ENCODE measurements around the gene MAF. TPM values are rescaled to one million over a fixed set of nuclear protein-coding genes. Genes with fewer than 3 reads are reported as not detected.

MAF gene
- total RNA-seq, 1 experiment from 2014 or later: not detected

- BruUV-seq (replicated peaks): no TSS peak
Observed at GRCh38 chr16:79640513-79641360, 40.2 kb upstream of the MAF start.

GRCh38 chr16:79639576-79640311, 39.2 kb upstream of the MAF start:
- CTCF ChIA-PET: no interaction called here
- H2AFZ ChIP-seq: no peak overlapping the region
- intact Hi-C loops (cut with micrococcal nuclease; ENCODE audit: unreplicated experiment): no loop called here
- BruUV-seq (replicated peaks): no TSS peak
- DNase-seq: peak in 1 of 2 experiments; percentile 63
- H3K36me3 ChIP-seq (ENCODE audit: low read depth): no peaks in the 10 kb centered on the region
- POLR2A ChIA-PET (ENCODE audit: unreplicated experiment): no interaction called here
- no peak overlapping the region for H3K4me3 ChIP-seq
- no peaks in the 10 kb centered on the region for H3K79me2 ChIP-seq (ENCODE audit: low read depth)
- H3F3A ChIP-seq (ENCODE audit: insufficient read depth, low read depth): no peaks in the 10 kb centered on the region
- no peaks in the 10 kb centered on the region for H4K20me1 ChIP-seq (ENCODE audit: insufficient read depth)
- peaks cover 36% of the 10 kb centered on the region for H3K27me3 ChIP-seq (ENCODE audit: insufficient read depth, low read depth)
- TF ChIP-seq CTCF (conservative IDR thresholded peaks at IDR 0.05) (no peak), EZH2 (IDR thresholded peaks at IDR 0.05; ENCODE audit: low read depth) (no peak)
- no peaks in the 10 kb centered on the region for H3K9me3 ChIP-seq (ENCODE audit: insufficient read depth, low read depth)
- H3K27ac ChIP-seq: no peak overlapping the region
- no peak overlapping the region; the same call in 1 of the 2 replicates for H3K4me2 ChIP-seq
- H3K9me2 ChIP-seq (ENCODE audit: insufficient read depth): no peaks in the 10 kb centered on the region
- H3K4me1 ChIP-seq (replicated peaks; ENCODE audit: insufficient read depth): no peaks in the 10 kb centered on the region

More at GRCh38 chr16:79640513-79641360, 40.2 kb upstream of the MAF start:
- no peaks in the 10 kb centered on the region for H4K20me1 ChIP-seq (ENCODE audit: insufficient read depth)
- no peaks in the 10 kb centered on the region for H3F3A ChIP-seq (ENCODE audit: insufficient read depth, low read depth)
- no peak for DNase-seq
- CTCF ChIA-PET: no interaction called here
- H3K4me1 ChIP-seq (replicated peaks; ENCODE audit: insufficient read depth): no peaks in the 10 kb centered on the region
- no peaks in the 10 kb centered on the region for H3K36me3 ChIP-seq (ENCODE audit: low read depth)
- TF ChIP-seq CTCF (conservative IDR thresholded peaks at IDR 0.05): no peak
- no peak for TF ChIP-seq EZH2 (IDR thresholded peaks at IDR 0.05; ENCODE audit: low read depth)
- POLR2A ChIA-PET (ENCODE audit: unreplicated experiment): no interaction called here
- H3K27me3 ChIP-seq (ENCODE audit: insufficient read depth, low read depth): peaks cover 42% of the 10 kb centered on the region
- H3K79me2 ChIP-seq (ENCODE audit: low read depth): no peaks in the 10 kb centered on the region
- H3K9me3 ChIP-seq (ENCODE audit: insufficient read depth, low read depth): no peaks in the 10 kb centered on the region
- H2AFZ ChIP-seq: no peak overlapping the region
- H3K4me3 ChIP-seq: no peak overlapping the region
- H3K4me2 ChIP-seq: no peak overlapping the region
- intact Hi-C loops (cut with micrococcal nuclease; ENCODE audit: unreplicated experiment): no loop called here
- H3K9me2 ChIP-seq (ENCODE audit: insufficient read depth): no peaks in the 10 kb centered on the region
- no peak overlapping the region for H3K27ac ChIP-seq

GRCh38 chr16:79638386-79638785, 37.8 kb upstream of the MAF start:
- H3K4me1 ChIP-seq (replicated peaks; ENCODE audit: insufficient read depth): no peaks in the 10 kb centered on the region
- no peaks in the 10 kb centered on the region for H4K20me1 ChIP-seq (ENCODE audit: insufficient read depth)
- H3K79me2 ChIP-seq (ENCODE audit: low read depth): no peaks in the 10 kb centered on the region
- no peaks in the 10 kb centered on the region for H3F3A ChIP-seq (ENCODE audit: insufficient read depth, low read depth)
- H3K9me2 ChIP-seq (ENCODE audit: insufficient read depth): no peaks in the 10 kb centered on the region
- no peaks in the 10 kb centered on the region for H3K9me3 ChIP-seq (ENCODE audit: insufficient read depth, low read depth)
- H3K27me3 ChIP-seq (ENCODE audit: insufficient read depth, low read depth): peaks cover 38% of the 10 kb centered on the region
- no TSS peak for BruUV-seq (replicated peaks)
- no peak for DNase-seq
- TF ChIP-seq EZH2 (IDR thresholded peaks at IDR 0.05; ENCODE audit: low read depth) (no peak), CTCF (conservative IDR thresholded peaks at IDR 0.05) (no peak)
- intact Hi-C loops (cut with micrococcal nuclease; ENCODE audit: unreplicated experiment): no loop called here
- H3K4me2 ChIP-seq: no peak overlapping the region
- H2AFZ ChIP-seq: no peak overlapping the region
- ChIA-PET CTCF (no interaction called here), POLR2A (ENCODE audit: unreplicated experiment) (no interaction called here)
- H3K36me3 ChIP-seq (ENCODE audit: low read depth): no peaks in the 10 kb centered on the region
- no peak overlapping the region for H3K27ac ChIP-seq
- H3K4me3 ChIP-seq: no peak overlapping the region
